H9 (cell line): ENCODE measurements around the gene YDJC. TPM values are rescaled to one million over a fixed set of nuclear protein-coding genes. Genes with fewer than 3 reads are reported as not detected.
A peak's percentile ranks its signal among the peaks of the same experiment; 100 is the strongest.

ENCODE experiments used
- DNase-seq: peaks from one replicate; pipeline ENCODE4 v3.0.0-alpha.2; 2017
- H2AFZ ChIP-seq: one replicate; pipeline ENCODE4 v1.6.1; 2013; ENCODE audit warnings: mild to moderate bottlenecking, low read length, control low read depth, moderate library complexity
- H2AK5ac ChIP-seq: 2 replicates; pipeline ENCODE4 v1.6.1; 2013; ENCODE audit warnings: low read length, control low read depth, mixed read lengths; ENCODE audit not compliant: insufficient read length
- H2BK120ac ChIP-seq: one replicate; pipeline ENCODE4 v1.6.1; 2013; ENCODE audit warnings: low read depth, mild to moderate bottlenecking, low read length, control low read depth, inconsistent platforms; ENCODE audit not compliant: poor library complexity, severe bottlenecking
- H2BK12ac ChIP-seq: 2 replicates; pipeline ENCODE4 v1.6.1; 2013; ENCODE audit warnings: low read length, control low read depth, mixed read lengths, low read depth; ENCODE audit not compliant: insufficient read length
- H2BK15ac ChIP-seq: 2 replicates; pipeline ENCODE4 v1.6.1; 2013; ENCODE audit warnings: low read depth, low read length, control low read depth
- H2BK20ac ChIP-seq: one replicate; pipeline ENCODE4 v1.6.1; 2013; ENCODE audit warnings: low read depth, mild to moderate bottlenecking, low read length, control low read depth, inconsistent platforms; ENCODE audit not compliant: poor library complexity, severe bottlenecking
- H2BK5ac ChIP-seq: 2 replicates; pipeline ENCODE4 v1.6.1; 2013; ENCODE audit warnings: low read length, control low read depth, mixed read lengths; ENCODE audit not compliant: insufficient read length
- H3K14ac ChIP-seq: 2 replicates; pipeline ENCODE4 v1.6.1; 2013; ENCODE audit warnings: low read length, control low read depth; ENCODE audit not compliant: insufficient read depth
- H3K18ac ChIP-seq: 2 replicates; pipeline ENCODE4 v1.6.1; 2013; ENCODE audit warnings: low read depth, mild to moderate bottlenecking, mixed read lengths, low read length, control low read depth; ENCODE audit not compliant: insufficient read length
- H3K23ac ChIP-seq: 2 replicates; pipeline ENCODE4 v1.6.1; 2013; ENCODE audit warnings: low read length, control low read depth, mixed read lengths, low read depth; ENCODE audit not compliant: insufficient read length
- H3K23me2 ChIP-seq: 2 replicates; pipeline ENCODE4 v1.6.1; 2013; ENCODE audit warnings: low read depth, mild to moderate bottlenecking, mixed read lengths, low read length, control low read depth; ENCODE audit not compliant: insufficient read length, poor library complexity, severe bottlenecking
- H3K27ac ChIP-seq: 2 replicates; pipeline ENCODE4 v1.5.1; 2013; ENCODE audit warnings: low read length, control low read depth, mixed read lengths, low read depth; ENCODE audit not compliant: insufficient read length
- H3K27me3 ChIP-seq: 2 replicates; pipeline ENCODE4 v1.6.1; 2013; ENCODE audit warnings: low read length, control low read depth, inconsistent platforms; ENCODE audit not compliant: insufficient read depth
- H3K4ac ChIP-seq: 2 replicates; pipeline ENCODE4 v1.6.1; 2013; ENCODE audit warnings: low read depth, mild to moderate bottlenecking, control low read depth, inconsistent platforms, low read length, moderate library complexity
- H3K4me1 ChIP-seq: 2 replicates; pipeline ENCODE4 v1.6.1; 2013; ENCODE audit warnings: low read length, control low read depth, inconsistent platforms; ENCODE audit not compliant: insufficient read depth
- H3K4me2 ChIP-seq: 2 replicates; pipeline ENCODE4 v1.6.1; 2013; ENCODE audit warnings: low read length, control low read depth, mixed read lengths; ENCODE audit not compliant: insufficient read length, insufficient read depth
- H3K56ac ChIP-seq: 2 replicates; pipeline ENCODE4 v1.6.1; 2013; ENCODE audit warnings: low read depth, mild to moderate bottlenecking, mixed read lengths, low read length, control low read depth; ENCODE audit not compliant: insufficient read length
- H3K79me1 ChIP-seq: 2 replicates; pipeline ENCODE4 v1.6.1; 2013; ENCODE audit warnings: low read depth, mild to moderate bottlenecking, moderate library complexity, low read length, control low read depth, inconsistent platforms; ENCODE audit not compliant: insufficient read depth, poor library complexity, severe bottlenecking
- H3K79me2 ChIP-seq: 2 replicates; pipeline ENCODE4 v1.6.1; 2013; ENCODE audit warnings: low read length, control low read depth, inconsistent platforms; ENCODE audit not compliant: insufficient read depth
- H3K9ac ChIP-seq: 2 replicates; pipeline ENCODE4 v1.6.1; 2013; ENCODE audit warnings: low read length, control low read depth, mixed read lengths; ENCODE audit not compliant: insufficient read length; ENCODE audit errors: extremely low read depth
- H3K9me3 ChIP-seq: one replicate; pipeline ENCODE4 v1.6.1; 2013; ENCODE audit warnings: low read depth, low read length, inconsistent platforms; ENCODE audit not compliant: control insufficient read depth
- H3T11ph ChIP-seq: one replicate; pipeline ENCODE4 v1.6.1; 2013; ENCODE audit warnings: mild to moderate bottlenecking, low read length, control low read depth, inconsistent platforms
- H4K20me1 ChIP-seq: one replicate; pipeline ENCODE4 v1.6.1; 2013; ENCODE audit not compliant: control insufficient read depth, insufficient read length, insufficient read depth
- H4K5ac ChIP-seq: 2 replicates; pipeline ENCODE4 v1.6.1; 2013; ENCODE audit warnings: low read depth, mild to moderate bottlenecking, mixed read lengths, low read length, control low read depth; ENCODE audit not compliant: insufficient read length
- H4K8ac ChIP-seq: replicated peaks from 2 replicates; pipeline ENCODE4 v1.6.1; 2013; ENCODE audit warnings: low read length, control low read depth, mixed read lengths, low read depth; ENCODE audit not compliant: insufficient read length
- H4K91ac ChIP-seq: 2 replicates; pipeline ENCODE4 v1.6.1; 2013; ENCODE audit warnings: low read depth, mild to moderate bottlenecking, moderate library complexity, mixed read lengths, low read length, control low read depth; ENCODE audit not compliant: insufficient read length
- H3K27ac Mint-ChIP-seq, 3 experiments: 2 replicates in 2 of 3; 3 replicates in 1 of 3; pipeline ENCODE4 v1.8.0; 2020 to 2021; ENCODE audit warnings: mixed read lengths in 3 of 3, mild to moderate bottlenecking in 1 of 3, moderate library complexity in 1 of 3
- H3K27me3 Mint-ChIP-seq: 2 replicates; pipeline ENCODE4 v1.8.0; 2021; ENCODE audit warnings: low read depth, mild to moderate bottlenecking, moderate library complexity, mixed read lengths
- H3K36me3 Mint-ChIP-seq, 3 experiments: 2 replicates in 2 of 3; 3 replicates in 1 of 3; pipeline ENCODE4 v1.8.0; 2020 to 2021; ENCODE audit warnings: low read depth in 3 of 3, mixed read lengths in 3 of 3; ENCODE audit not compliant: insufficient read depth in 1 of 3
- H3K4me1 Mint-ChIP-seq, 2 experiments: 2 replicates each; pipeline ENCODE4 v1.8.0; 2020; ENCODE audit warnings: mixed read lengths in 2 of 2
- H3K4me3 Mint-ChIP-seq, 2 experiments: 2 replicates in 1 of 2; 3 replicates in 1 of 2; pipeline ENCODE4 v1.8.0; 2020 to 2021; ENCODE audit warnings: mild to moderate bottlenecking in 2 of 2, mixed read lengths in 2 of 2, moderate library complexity in 1 of 2
- H3K9me3 Mint-ChIP-seq, 2 experiments: 2 replicates in 1 of 2; 3 replicates in 1 of 2; pipeline ENCODE4 v1.8.0; 2020; ENCODE audit warnings: mild to moderate bottlenecking in 2 of 2, mixed read lengths in 2 of 2, moderate library complexity in 1 of 2
- CTCF ChIP-seq: fragments of 200-600 bp; sonication (generic); conservative IDR thresholded peaks from 3 replicates; pipeline ENCODE4 v1.8.0; 2021; ENCODE audit warnings: antibody characterized with exemption, mild to moderate bottlenecking
- WGBS: extraction: QIAGEN DNeasy Blood & Tissue Kit; methylation state at CpG from one replicate; pipeline ENCODE4 v1.1.7; 2013; ENCODE audit warnings: missing lambda C conversion rate, low lambda C conversion rate, mixed read lengths; ENCODE audit not compliant: insufficient read length; ENCODE audit errors: extremely low coverage; 5-methylcytosine and 5-hydroxymethylcytosine counted together
- total RNA-seq: library from RNA; stranded (reverse); gene quantifications from 2 replicates; pipeline ENCODE4 v1.2.1, GENCODE V29; 2021

The YDJC gene
- total RNA-seq, 1 experiment from 2014 or later, result 30.2 TPM

- Histone ChIP-seq H2BK20ac (no peak overlapping the region), H3K23me2 (no peaks in the 10 kb centered on the region), H3K4ac (no peak overlapping the region), H2BK15ac (no peak overlapping the region), H3K23ac (no peak overlapping the region), H3K4me1 (no peaks in the 10 kb centered on the region), H2BK5ac (no peak overlapping the region), H2AK5ac (no peak overlapping the region), H2BK120ac (no peak overlapping the region), H3K14ac (no peak overlapping the region), H3K9ac (no peak overlapping the region), H3K27ac (no peak overlapping the region), H3K79me2 (peaks cover 10% of the 10 kb centered on the region; the same call in 1 of the 2 replicates), H3K4me2 (no peak overlapping the region), H4K5ac (no peak overlapping the region), H4K8ac (no peak overlapping the region), H3K18ac (no peak overlapping the region), H3K56ac (no peak overlapping the region), H3K9me3 (no peaks in the 10 kb centered on the region), H3T11ph (no peak overlapping the region), H3K79me1 (peaks cover 2% of the 10 kb centered on the region), H2BK12ac (no peak overlapping the region), H2AFZ (no peak overlapping the region), H4K20me1 (peaks cover 2% of the 10 kb centered on the region), H4K91ac (no peak overlapping the region), H3K27me3 (no peaks in the 10 kb centered on the region)
- Mint-ChIP-seq H3K27ac (peak overlapping the region in 2 of 3 experiments; percentile 38 to 66; a peak in 2 of 7 replicates), H3K9me3 (no peaks in the 10 kb centered on the region), H3K36me3 (peaks cover 23 to 37% (median 29%) of the 10 kb centered on the region in 3 experiments; a peak in 6 of 7 replicates), H3K27me3 (no peaks in the 10 kb centered on the region; the same call in 1 of the 2 replicates), H3K4me3 (no peak overlapping the region), H3K4me1 (no peaks in the 10 kb centered on the region; a peak in 2 of 4 replicates)
- DNase-seq, result no peak
- TF ChIP-seq CTCF, result no peak
- WGBS, result no CpG with 5 or more reads among the region's 8 CpGs
Observed at GRCh38 chr22:21606775-21607174, 23.0 kb downstream of the YDJC start.
